HFFc6 (cell line): Measurements from ENCODE around the gene MLNR. TPM values are rescaled to one million over a fixed set of nuclear protein-coding genes. Genes with fewer than 3 reads are reported as not detected.

Experiments
- DNase-seq: peaks from one replicate; pipeline ENCODE4 v3.0.0-alpha.2; 2018
- H3K27ac Mint-ChIP-seq: 2 replicates; pipeline ENCODE4 v1.8.0; 2020; ENCODE audit warnings: mild to moderate bottlenecking, mixed read lengths
- H3K27me3 Mint-ChIP-seq: 2 replicates; pipeline ENCODE4 v1.8.0; 2021; ENCODE audit warnings: mild to moderate bottlenecking, moderate library complexity, mixed read lengths; ENCODE audit not compliant: insufficient read depth
- H3K36me3 Mint-ChIP-seq: 2 replicates; pipeline ENCODE4 v1.8.0; 2021; ENCODE audit warnings: low read depth, mixed read lengths
- H3K4me1 Mint-ChIP-seq: 2 replicates; pipeline ENCODE4 v1.8.0; 2020; ENCODE audit warnings: low read depth, mixed read lengths
- H3K4me3 Mint-ChIP-seq: 2 replicates; pipeline ENCODE4 v1.8.0; 2020; ENCODE audit warnings: mild to moderate bottlenecking, moderate library complexity, mixed read lengths
- H3K9me3 Mint-ChIP-seq: 2 replicates; pipeline ENCODE4 v1.8.0; 2020; ENCODE audit warnings: mild to moderate bottlenecking, mixed read lengths
- CTCF ChIP-seq: fragments of 200-600 bp; sonication (generic); IDR thresholded peaks from 2 replicates; pipeline ENCODE4 v1.5.0; 2021; ENCODE audit warnings: antibody characterized with exemption, mild to moderate bottlenecking
- total RNA-seq, 6 experiments: library from RNA; stranded (reverse); fragmentation: NEBNext Ultra II Directional; extraction: Animal tissue kit (Norgen Biotek cat#: 25700); gene quantifications; 2 replicates in 1 of 6; 3 replicates in 5 of 6; pipeline ENCODE4 v1.2.3, GENCODE V29; 2021

MLNR gene
- total RNA-seq, 6 experiments from 2014 or later = not detected

GRCh38 chr13:49245101-49245500 is 25.0 kb downstream of the MLNR start:
- Mint-ChIP-seq H3K9me3 (peaks cover 7% of the 10 kb centered on the region; the same call in 1 of the 2 replicates), H3K4me1 (peaks cover 21% of the 10 kb centered on the region), H3K4me3 (no peak overlapping the region), H3K36me3 (no peaks in the 10 kb centered on the region; the same call in 1 of the 2 replicates), H3K27me3 (peaks cover 14% of the 10 kb centered on the region), H3K27ac (no peak overlapping the region)
- no peak for DNase-seq
- TF ChIP-seq CTCF = no peak

GRCh38 chr13:49246850-49247642 is 26.9 kb downstream of the MLNR start:
- no peak for TF ChIP-seq CTCF
- Mint-ChIP-seq H3K4me3 (peak overlapping the region; percentile 97), H3K9me3 (peaks cover 7% of the 10 kb centered on the region; the same call in 1 of the 2 replicates), H3K4me1 (peaks cover 26% of the 10 kb centered on the region), H3K36me3 (no peaks in the 10 kb centered on the region; the same call in 1 of the 2 replicates), H3K27ac (peak overlapping the region; percentile 95), H3K27me3 (peaks cover 10% of the 10 kb centered on the region)
- DNase-seq = no peak

- H3K27ac Mint-ChIP-seq = peak within 1 kb of the TSS; percentile 95
- TF ChIP-seq CTCF = no peak
- no peaks in the 10 kb centered on the region; the same call in 1 of the 2 replicates for H3K36me3 Mint-ChIP-seq
- peaks cover 26% of the 10 kb centered on the region for H3K4me1 Mint-ChIP-seq
- H3K9me3 Mint-ChIP-seq = no peaks in the 10 kb centered on the region
- H3K4me3 Mint-ChIP-seq = peak within 1 kb of the TSS; percentile 97
- peak; percentile 93 for DNase-seq
- peaks cover 6% of the 10 kb centered on the region; the same call in 1 of the 2 replicates for H3K27me3 Mint-ChIP-seq
Observed at GRCh38 chr13:49247643-49248621, 27.8 kb downstream of the MLNR start, which contains the start of gene CDADC1. Gene CDADC1, plus strand, starts transcription at chr13:49247925. Its CDS starts 113 bp downstream, at chr13:49248038.

- H3K27ac Mint-ChIP-seq = peak overlapping the region; percentile 95
- peak overlapping the region; percentile 97 for H3K4me3 Mint-ChIP-seq
- H3K36me3 Mint-ChIP-seq = no peaks in the 10 kb centered on the region; the same call in 1 of the 2 replicates
- TF ChIP-seq CTCF = peak; percentile 22; the same call in 1 of the 2 replicates
- DNase-seq = no peak
- H3K27me3 Mint-ChIP-seq = peaks cover 3% of the 10 kb centered on the region; the same call in 1 of the 2 replicates
- peaks cover 26% of the 10 kb centered on the region for H3K4me1 Mint-ChIP-seq
- no peaks in the 10 kb centered on the region for H3K9me3 Mint-ChIP-seq
Observed at GRCh38 chr13:49248622-49249002, 28.5 kb downstream of the MLNR start.

- Mint-ChIP-seq H3K36me3 (peaks cover 12% of the 10 kb centered on the region), H3K27ac (no peak overlapping the region), H3K27me3 (no peaks in the 10 kb centered on the region), H3K9me3 (no peaks in the 10 kb centered on the region), H3K4me1 (peaks cover 26% of the 10 kb centered on the region), H3K4me3 (no peak overlapping the region)
- no peak for TF ChIP-seq CTCF
- no peak for DNase-seq
Observed at GRCh38 chr13:49251326-49251725, 31.2 kb downstream of the MLNR start.
